Skeletal muscle tissue (tissue), 4 donors: ENCODE results near the gene ENTHD1. TPM values are rescaled to one million over a fixed set of nuclear protein-coding genes. Genes with fewer than 3 reads are reported as not detected.

Source experiments
- H3K27ac ChIP-seq: one replicate; pipeline ENCODE4 v1.7.0; 2013; ENCODE audit warnings: mild to moderate bottlenecking, low read depth, low read length, inconsistent platforms
- H3K27me3 ChIP-seq, 3 donors: one replicate each; pipeline ENCODE4 v1.7.0; 2013; ENCODE audit warnings: low read length in 3 of 3; ENCODE audit not compliant: control insufficient read depth in 3 of 3, insufficient read depth in 3 of 3
- H3K36me3 ChIP-seq, 3 donors: one replicate each; pipeline ENCODE4 v1.7.0; 2013; ENCODE audit warnings: low read length in 3 of 3; ENCODE audit not compliant: control insufficient read depth in 3 of 3, insufficient read depth in 3 of 3
- H3K4me1 ChIP-seq, 3 donors: one replicate each; pipeline ENCODE4 v1.7.0; 2013; ENCODE audit warnings: low read length in 3 of 3, mild to moderate bottlenecking in 3 of 3; ENCODE audit not compliant: control insufficient read depth in 3 of 3, insufficient read depth in 3 of 3
- H3K4me3 ChIP-seq, 3 donors: one replicate each; pipeline ENCODE4 v1.7.0; 2013; ENCODE audit warnings: low read length in 3 of 3
- H3K9ac ChIP-seq, 3 donors: one replicate each; pipeline ENCODE4 v1.7.0; 2013; ENCODE audit warnings: low read length in 3 of 3, mild to moderate bottlenecking in 3 of 3, moderate library complexity in 2 of 3, low read depth in 1 of 3
- H3K9me3 ChIP-seq, 3 donors: one replicate each; pipeline ENCODE4 v1.7.0; 2013; ENCODE audit warnings: low read length in 3 of 3; ENCODE audit not compliant: control insufficient read depth in 3 of 3
- total RNA-seq: library from RNA; depleted of rRNA; stranded (reverse); fragments of >200 nt; gene quantifications from one replicate; pipeline ENCODE4 v1.2.3, GENCODE V29; 2014
- donor health status: Osteomylitis.

Gene ENTHD1
- total RNA-seq, 1 donor from 2014 or later = not detected

DNA sequence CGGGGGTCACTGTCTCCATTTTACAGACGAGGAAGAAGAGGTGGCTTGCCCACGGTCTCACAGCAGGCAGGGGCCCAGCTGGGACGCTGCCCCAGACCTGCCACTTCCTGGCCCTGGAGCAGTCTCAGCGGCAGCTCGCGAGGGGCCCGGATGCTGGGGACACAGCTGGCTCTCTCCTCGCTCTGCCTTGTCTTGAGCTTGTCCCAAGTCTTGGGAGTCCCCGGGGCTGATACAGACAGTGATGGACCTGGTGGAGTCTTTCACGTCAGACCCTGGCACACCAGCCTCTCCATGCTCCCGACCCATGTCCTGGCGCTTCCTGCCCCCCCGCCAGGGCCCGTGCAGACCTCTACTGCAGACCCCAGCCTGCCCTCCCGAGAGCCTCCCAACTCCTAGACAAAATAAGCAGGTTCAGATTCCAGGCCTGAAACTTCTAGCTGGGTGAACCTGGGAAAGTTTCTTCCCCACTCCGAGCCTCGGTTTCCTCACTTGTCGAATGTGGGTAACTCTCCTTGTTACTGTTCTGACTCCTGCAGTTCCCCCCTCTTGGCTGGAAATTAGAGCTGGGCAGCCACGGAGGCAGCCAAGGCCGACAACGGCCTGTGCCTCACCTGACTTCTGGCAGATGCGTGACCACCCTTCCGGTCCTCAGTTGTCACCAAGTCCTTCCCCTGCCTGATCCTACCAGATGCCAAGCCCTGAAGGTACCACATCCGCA, 177.6 kb downstream of the ENTHD1 start:
- Histone ChIP-seq H3K4me1 (peaks cover 0 to 2% (median 2%) of the 10 kb centered on the region in 3 donors), H3K4me3 (no peak overlapping the region), H3K27me3 (peaks cover 0 to 26% (median 9%) of the 10 kb centered on the region in 3 donors), H3K9me3 (no peaks in the 10 kb centered on the region), H3K9ac (no peak overlapping the region), H3K27ac (no peak overlapping the region), H3K36me3 (no peaks in the 10 kb centered on the region)

DNA sequence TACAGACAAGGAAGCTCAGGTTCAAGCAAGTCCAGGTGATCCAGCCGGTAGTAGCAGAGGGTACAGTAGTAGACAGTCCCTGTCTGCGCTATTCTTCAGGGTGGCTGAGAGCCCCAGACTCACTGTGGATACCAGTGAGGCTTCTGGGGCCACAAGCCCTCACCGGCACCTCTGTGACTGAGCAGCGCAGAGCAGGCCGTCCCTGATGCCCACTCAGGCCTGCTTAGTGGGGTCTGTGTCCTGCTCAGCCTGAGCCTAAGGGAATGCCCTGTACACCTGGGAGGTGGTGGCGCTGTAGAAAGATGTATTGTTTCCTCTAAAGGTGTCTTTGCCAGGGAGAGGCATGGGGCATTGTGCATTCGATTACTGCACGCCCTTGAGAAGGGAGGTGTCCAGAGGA, 179.2 kb downstream of the ENTHD1 start:
- no peaks in the 10 kb centered on the region for H3K9me3 ChIP-seq
- peaks cover 0 to 24% (median 9%) of the 10 kb centered on the region in 3 donors for H3K27me3 ChIP-seq
- no peaks in the 10 kb centered on the region for H3K36me3 ChIP-seq
- no peak overlapping the region for H3K9ac ChIP-seq
- H3K4me3 ChIP-seq = no peak overlapping the region
- H3K27ac ChIP-seq = no peak overlapping the region
- H3K4me1 ChIP-seq = peaks cover 6 to 11% (median 9%) of the 10 kb centered on the region in 3 donors

DNA sequence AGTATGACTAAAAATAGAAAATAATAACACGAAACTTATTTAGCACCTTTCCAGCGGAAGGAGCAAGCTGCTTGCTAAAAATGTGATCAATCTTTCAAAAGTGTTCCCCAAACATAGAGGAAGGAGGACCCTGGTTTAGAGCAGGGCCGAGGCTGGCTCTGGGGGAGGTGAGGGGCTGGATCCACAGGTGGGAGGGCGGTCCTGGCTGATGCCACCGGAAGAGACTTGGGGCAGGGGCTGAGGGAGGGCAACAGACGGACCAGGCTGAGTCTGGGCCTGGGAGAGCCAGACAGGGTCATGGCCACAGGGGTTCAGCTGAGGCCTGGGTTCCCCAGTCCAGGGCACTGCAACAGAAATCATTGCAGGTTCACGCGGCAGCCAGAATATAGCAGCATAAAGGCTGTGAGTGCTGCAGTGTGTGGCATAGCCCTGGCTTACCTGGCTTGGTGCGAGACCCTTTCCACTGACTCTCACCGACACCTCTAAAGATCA, 179.7 kb downstream of the ENTHD1 start:
- Histone ChIP-seq H3K9me3 (no peaks in the 10 kb centered on the region), H3K27me3 (peaks cover 0 to 26% (median 9%) of the 10 kb centered on the region in 3 donors), H3K36me3 (no peaks in the 10 kb centered on the region), H3K4me3 (no peak overlapping the region), H3K9ac (no peak overlapping the region), H3K27ac (no peak overlapping the region), H3K4me1 (peaks cover 6 to 11% (median 9%) of the 10 kb centered on the region in 3 donors)

DNA sequence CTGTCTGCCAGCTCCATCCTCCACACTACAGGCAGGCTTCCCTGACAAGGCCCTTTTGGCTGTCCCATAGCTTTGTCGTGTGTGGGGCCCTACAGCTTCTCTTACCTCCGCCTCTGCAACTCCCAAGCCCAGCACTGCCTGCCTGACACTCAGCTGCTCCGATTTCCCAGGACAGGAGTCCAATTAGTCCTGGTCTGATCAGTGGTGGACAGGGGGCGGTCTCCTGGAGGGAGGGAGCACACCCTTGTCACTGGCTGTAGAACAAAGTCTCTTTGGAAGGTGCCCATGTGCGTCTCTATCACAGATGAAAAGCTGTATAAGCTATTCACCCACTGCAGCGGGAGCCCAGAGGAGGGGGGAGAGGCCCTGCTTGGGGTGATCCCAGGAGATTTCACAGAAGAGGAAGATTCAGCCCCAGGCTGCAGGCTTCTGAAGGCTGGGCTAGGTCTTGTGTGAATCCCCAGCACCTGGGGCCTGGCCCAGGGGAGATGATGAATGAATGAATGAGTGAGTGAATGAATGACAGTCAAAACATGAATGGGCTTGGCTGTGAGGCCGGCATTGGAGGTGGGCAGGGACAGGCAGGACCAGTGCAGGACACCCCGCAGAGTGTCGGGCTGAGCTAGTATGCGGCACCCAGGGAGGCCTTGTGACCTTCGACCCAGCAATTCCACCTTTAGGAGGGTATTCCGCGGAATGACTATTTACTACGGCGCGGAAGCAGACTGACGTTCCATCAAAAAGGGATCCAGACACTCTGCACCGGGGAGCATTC, 180.6 kb downstream of the ENTHD1 start:
- peaks cover 0 to 26% (median 9%) of the 10 kb centered on the region in 3 donors for H3K27me3 ChIP-seq
- peaks cover 6 to 11% (median 9%) of the 10 kb centered on the region in 3 donors for H3K4me1 ChIP-seq
- no peak overlapping the region for H3K9ac ChIP-seq
- no peak overlapping the region for H3K27ac ChIP-seq
- no peak overlapping the region for H3K4me3 ChIP-seq
- H3K9me3 ChIP-seq = no peaks in the 10 kb centered on the region
- H3K36me3 ChIP-seq = no peaks in the 10 kb centered on the region

DNA sequence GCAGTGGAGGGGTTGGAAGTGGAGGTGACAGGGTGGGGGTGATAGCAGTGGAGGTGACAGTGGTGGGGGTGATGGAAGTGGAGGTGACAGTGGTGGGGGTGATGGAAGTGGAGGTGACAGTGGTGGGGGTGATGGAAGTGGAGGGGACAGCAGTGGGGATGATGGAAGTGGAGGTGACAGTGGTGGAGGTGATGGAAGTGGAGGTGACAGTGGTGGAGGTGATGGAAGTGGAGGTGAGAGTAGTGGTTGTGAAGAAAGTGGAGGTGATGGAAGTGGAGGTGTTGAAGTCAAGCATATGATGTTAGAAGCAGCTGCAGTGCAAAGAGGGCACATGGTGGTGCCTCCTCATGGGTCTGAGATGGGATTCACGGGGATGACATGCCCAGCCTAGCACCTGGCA, 181.5 kb downstream of the ENTHD1 start:
- H3K27me3 ChIP-seq = peaks cover 0 to 26% (median 9%) of the 10 kb centered on the region in 3 donors
- no peak overlapping the region for H3K4me3 ChIP-seq
- no peaks in the 10 kb centered on the region for H3K9me3 ChIP-seq
- no peaks in the 10 kb centered on the region for H3K36me3 ChIP-seq
- H3K4me1 ChIP-seq = peaks cover 6 to 11% (median 9%) of the 10 kb centered on the region in 3 donors
- H3K9ac ChIP-seq = no peak overlapping the region
- no peak overlapping the region for H3K27ac ChIP-seq

DNA sequence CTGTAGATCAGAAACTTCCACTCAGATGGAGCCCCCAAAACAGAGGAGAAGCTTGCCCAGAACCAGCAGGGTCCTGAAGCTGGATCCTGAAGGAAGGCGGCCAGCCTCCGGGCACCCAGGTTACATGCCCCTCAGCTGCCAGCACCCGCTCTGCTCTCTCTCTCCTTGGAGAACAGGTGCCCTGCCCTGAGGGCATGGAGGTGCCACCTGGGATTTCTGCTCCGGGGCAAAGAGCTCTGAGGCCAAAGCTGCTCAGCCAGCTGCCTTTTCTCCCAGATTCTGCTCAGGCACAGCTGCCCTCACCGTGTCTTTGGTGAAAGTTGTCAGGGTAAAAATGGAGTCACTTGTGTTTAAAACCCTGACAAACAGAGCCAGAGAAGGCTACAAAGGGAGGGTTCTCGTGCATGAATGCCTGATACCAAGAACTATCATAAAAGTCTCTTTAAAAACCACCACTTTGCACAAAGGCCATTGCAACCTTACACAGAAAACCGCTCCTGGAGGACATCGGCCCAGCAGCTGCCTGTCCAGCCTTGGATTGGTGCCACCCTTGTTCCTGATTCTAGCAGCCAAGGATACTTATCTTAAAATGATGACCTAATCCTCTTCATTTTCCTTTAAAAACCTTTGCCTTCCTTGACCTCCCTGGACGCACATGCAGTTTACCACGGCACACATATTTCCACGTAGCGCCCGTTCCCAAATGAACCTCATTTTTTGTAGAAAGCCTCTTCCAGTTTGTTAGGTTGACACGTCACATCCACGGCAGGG, 183.0 kb downstream of the ENTHD1 start:
- Histone ChIP-seq H3K27ac (no peak overlapping the region), H3K9me3 (no peaks in the 10 kb centered on the region), H3K4me1 (peaks cover 6 to 11% (median 9%) of the 10 kb centered on the region in 3 donors), H3K27me3 (peaks cover 0 to 15% (median 9%) of the 10 kb centered on the region in 3 donors), H3K36me3 (no peaks in the 10 kb centered on the region), H3K9ac (peak overlapping the region in 1 of 3 donors; percentile 16), H3K4me3 (no peak overlapping the region)

DNA sequence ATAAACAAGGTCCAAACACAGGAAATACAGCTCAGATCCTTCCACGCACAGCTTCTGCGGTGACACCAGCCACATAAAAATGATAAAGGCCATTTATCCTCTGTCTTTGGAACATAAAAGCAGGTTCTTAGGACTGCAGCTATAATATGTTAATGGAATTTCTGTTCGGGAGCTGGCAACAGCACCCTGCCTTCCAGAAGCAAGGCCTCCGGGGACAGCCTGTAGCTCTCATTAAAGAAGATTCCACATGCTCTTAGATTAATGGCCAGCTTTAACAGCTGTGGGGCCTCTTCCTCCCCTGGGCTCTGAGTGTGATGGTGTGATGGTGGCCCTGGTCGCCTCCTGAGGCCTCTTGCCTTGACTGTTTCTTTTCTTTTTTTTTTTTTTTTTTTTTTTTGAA, 185.7 kb downstream of the ENTHD1 start:
- H3K4me3 ChIP-seq = no peak overlapping the region
- H3K9ac ChIP-seq = no peak overlapping the region
- peaks cover 24 to 28% (median 28%) of the 10 kb centered on the region in 3 donors for H3K4me1 ChIP-seq
- no peak overlapping the region for H3K27ac ChIP-seq
- H3K9me3 ChIP-seq = no peaks in the 10 kb centered on the region
- no peaks in the 10 kb centered on the region for H3K36me3 ChIP-seq
- H3K27me3 ChIP-seq = peaks cover 0 to 11% (median 11%) of the 10 kb centered on the region in 3 donors

DNA sequence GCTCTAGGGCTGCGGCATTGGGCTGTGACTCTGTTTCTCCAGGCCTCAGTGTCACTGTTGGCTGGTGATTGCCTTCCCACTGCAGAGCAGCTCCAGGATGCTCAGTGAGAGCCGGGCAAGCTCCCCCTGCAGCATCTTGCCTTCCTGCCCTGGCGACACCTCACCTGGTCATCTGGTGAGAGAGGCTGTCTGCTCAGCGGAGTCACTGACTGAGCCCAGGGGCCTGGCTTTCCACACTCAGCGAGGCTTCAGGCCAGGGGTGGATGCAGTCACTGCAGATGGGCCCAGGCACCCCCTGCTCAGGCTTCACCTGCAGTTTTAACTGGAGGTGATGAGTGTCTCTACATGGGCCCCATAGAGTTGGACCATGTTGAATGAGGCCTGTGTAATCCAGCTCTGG, 186.2 kb downstream of the ENTHD1 start:
- H3K4me1 ChIP-seq = peaks cover 28 to 31% (median 29%) of the 10 kb centered on the region in 3 donors

DNA sequence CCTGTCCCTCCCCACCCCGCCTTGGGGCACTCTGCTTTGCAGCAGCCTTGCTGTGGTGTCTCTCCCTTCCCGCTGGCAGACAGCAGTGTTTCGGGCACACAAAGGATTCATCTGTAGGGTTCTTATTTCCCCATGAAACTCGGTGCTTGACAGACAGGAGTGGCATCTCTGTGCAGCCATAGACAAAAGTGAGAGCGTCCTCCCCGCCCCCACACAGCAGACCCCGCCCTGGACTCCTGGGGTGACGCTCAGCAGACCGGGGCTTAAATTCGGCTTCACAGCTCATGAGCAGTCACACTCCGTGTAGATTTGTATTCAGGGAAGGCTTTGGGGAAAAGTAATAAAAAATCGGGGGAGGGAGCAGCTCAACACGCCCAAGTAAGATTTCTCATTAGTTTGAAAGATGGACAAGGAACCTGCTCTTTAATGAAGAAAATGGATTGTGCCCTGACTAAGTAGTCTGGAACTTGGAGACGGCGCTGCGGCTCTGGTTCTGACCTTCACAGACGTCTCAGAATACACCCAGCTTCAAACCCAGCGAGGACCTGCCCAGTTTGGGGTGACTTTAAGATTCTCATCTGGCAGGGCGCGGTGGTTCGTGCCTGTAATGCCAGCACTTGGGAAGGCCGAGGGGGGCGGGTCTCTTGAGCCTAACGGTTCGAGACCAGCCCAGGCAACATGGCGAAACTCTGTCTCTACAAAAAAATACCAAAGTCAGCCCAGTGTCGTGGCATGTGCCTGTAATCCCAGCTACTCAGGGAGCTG, 187.0 kb downstream of the ENTHD1 start:
- H3K27me3 ChIP-seq = peaks cover 0 to 4% (median 4%) of the 10 kb centered on the region in 3 donors
- H3K27ac ChIP-seq = no peak overlapping the region
- H3K9ac ChIP-seq = no peak overlapping the region
- no peak overlapping the region for H3K4me3 ChIP-seq
- H3K4me1 ChIP-seq = peaks cover 28 to 31% (median 29%) of the 10 kb centered on the region in 3 donors
- H3K36me3 ChIP-seq = no peaks in the 10 kb centered on the region
- no peaks in the 10 kb centered on the region for H3K9me3 ChIP-seq

More for the DNA sequence above, 186.2 kb downstream of the ENTHD1 start:
- Histone ChIP-seq H3K36me3 (no peaks in the 10 kb centered on the region), H3K9me3 (no peaks in the 10 kb centered on the region), H3K4me3 (no peak overlapping the region), H3K27me3 (peaks cover 0 to 10% (median 8%) of the 10 kb centered on the region in 3 donors), H3K27ac (no peak overlapping the region), H3K9ac (no peak overlapping the region)
